Left lung (tissue), 10 donors: ENCODE data around the gene PLEKHA4. TPM values are rescaled to one million over a fixed set of nuclear protein-coding genes. Genes with fewer than 3 reads are reported as not detected.

Experiments
- ATAC-seq: fragments of 200-7000 bp; cut with Tn5 transposase; one replicate; pipeline ENCODE4 v1.9.1; 2020; ENCODE audit warnings: moderate library complexity
- DNase-seq, 4 donors: peaks; one replicate each; pipeline ENCODE4 v3.0.0-alpha.2; 2013 to 2020
- H3K27ac ChIP-seq, 2 donors: fragments of 200-600 bp; sonication (generic) in 1 of 2; one replicate each; pipeline versions ENCODE4 v1.5.0 to v1.8.0; 2020 to 2021
- H3K27me3 ChIP-seq, 2 donors: fragments of 200-600 bp; sonication (generic) in 1 of 2; one replicate each; pipeline versions ENCODE4 v1.5.0 to v1.8.0; 2020 to 2021
- H3K36me3 ChIP-seq, 2 donors: fragments of 200-600 bp; sonication (generic) in 1 of 2; one replicate each; pipeline versions ENCODE4 v1.5.0 to v1.8.0; 2020 to 2021
- H3K4me1 ChIP-seq, 2 donors: fragments of 200-600 bp; one replicate each; pipeline ENCODE4 v1.8.0; 2021
- H3K4me3 ChIP-seq, 2 donors: fragments of 200-600 bp; sonication (generic) in 1 of 2; one replicate each; pipeline versions ENCODE4 v1.5.0 to v1.8.0; 2020 to 2021; ENCODE audit warnings: mild to moderate bottlenecking in 1 of 2
- H3K9me3 ChIP-seq, 2 donors: fragments of 200-600 bp; sonication (generic) in 1 of 2; one replicate each; pipeline versions ENCODE4 v1.5.0 to v1.8.0; 2020 to 2021
- intact Hi-C, 2 donors: fragments of 100-400 bp; cut with DNase I; formaldehyde crosslinking; loops; one replicate each; pipeline versions ENCODE4 v1.11.2 to v1.14.2; 2022
- polyA plus RNA-seq, 6 donors: library from polyadenylated mRNA; unstranded; fragments of 120-200 nt; gene quantifications; one replicate each; pipeline ENCODE4 v1.2.1, GENCODE V29; 2013; ENCODE audit not compliant: insufficient read length in 6 of 6
- total RNA-seq, 2 donors: library from RNA; stranded (reverse); fragmentation: NEBNext Ultra II Directional; extraction: Animal tissue kit (Norgen Biotek cat#: 25700); gene quantifications; one replicate each; pipeline ENCODE4 v1.2.1, GENCODE V29; 2021
- TF ChIP-seq, protein P1 (sequence below), 2 donors: fragments of 200-600 bp; sonication (generic) in 1 of 2; IDR thresholded peaks; one replicate each; pipeline versions ENCODE4 v1.5.0 to v1.8.0; 2021; ENCODE audit warnings: antibody characterized with exemption in 2 of 2
- donor health status: DM: no; HTN: yes; CAD: no.
- donor health status: DM: no; HTN: no; CAD: no.

Gene PLEKHA4
- total and polyA plus RNA-seq, 8 donors = 14.4 to 37.3 (median 18.7) TPM

DNA sequence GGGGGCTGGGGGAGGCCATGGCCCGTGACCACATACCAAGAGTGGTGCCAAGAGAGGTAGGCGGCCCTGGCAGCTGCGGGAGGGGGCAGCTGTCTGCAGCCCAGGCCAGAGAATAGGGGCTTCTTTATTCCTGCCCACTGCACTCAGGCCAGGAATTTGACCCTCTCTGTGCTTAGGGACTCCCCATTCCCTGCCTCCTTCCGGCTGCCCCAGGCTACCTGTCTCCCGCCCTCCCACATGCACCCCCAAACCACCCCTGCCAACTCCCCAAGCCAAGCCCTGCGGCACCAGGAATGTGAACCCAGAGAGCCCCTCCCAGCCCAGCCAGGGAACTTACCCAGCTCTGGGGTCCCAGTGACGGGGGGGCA is 687 bp downstream of the PLEKHA4 start:
- H3K4me3 ChIP-seq = peak overlapping the region; percentile 9 to 28
- peak overlapping the region; percentile 67 to 68 for H3K27ac ChIP-seq
- intact Hi-C loops = no loop called here
- no peak for DNase-seq
- no peaks in the 10 kb centered on the region for H3K36me3 ChIP-seq
- TF ChIP-seq, protein P1, sequence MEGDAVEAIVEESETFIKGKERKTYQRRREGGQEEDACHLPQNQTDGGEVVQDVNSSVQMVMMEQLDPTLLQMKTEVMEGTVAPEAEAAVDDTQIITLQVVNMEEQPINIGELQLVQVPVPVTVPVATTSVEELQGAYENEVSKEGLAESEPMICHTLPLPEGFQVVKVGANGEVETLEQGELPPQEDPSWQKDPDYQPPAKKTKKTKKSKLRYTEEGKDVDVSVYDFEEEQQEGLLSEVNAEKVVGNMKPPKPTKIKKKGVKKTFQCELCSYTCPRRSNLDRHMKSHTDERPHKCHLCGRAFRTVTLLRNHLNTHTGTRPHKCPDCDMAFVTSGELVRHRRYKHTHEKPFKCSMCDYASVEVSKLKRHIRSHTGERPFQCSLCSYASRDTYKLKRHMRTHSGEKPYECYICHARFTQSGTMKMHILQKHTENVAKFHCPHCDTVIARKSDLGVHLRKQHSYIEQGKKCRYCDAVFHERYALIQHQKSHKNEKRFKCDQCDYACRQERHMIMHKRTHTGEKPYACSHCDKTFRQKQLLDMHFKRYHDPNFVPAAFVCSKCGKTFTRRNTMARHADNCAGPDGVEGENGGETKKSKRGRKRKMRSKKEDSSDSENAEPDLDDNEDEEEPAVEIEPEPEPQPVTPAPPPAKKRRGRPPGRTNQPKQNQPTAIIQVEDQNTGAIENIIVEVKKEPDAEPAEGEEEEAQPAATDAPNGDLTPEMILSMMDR (IDR thresholded peaks at IDR 0.05) = no peak
- no peak for ATAC-seq
- H3K4me1 ChIP-seq = peaks cover 2 to 24% of the 10 kb centered on the region in 2 donors
- H3K9me3 ChIP-seq = no peaks in the 10 kb centered on the region
- no peaks in the 10 kb centered on the region for H3K27me3 ChIP-seq

DNA sequence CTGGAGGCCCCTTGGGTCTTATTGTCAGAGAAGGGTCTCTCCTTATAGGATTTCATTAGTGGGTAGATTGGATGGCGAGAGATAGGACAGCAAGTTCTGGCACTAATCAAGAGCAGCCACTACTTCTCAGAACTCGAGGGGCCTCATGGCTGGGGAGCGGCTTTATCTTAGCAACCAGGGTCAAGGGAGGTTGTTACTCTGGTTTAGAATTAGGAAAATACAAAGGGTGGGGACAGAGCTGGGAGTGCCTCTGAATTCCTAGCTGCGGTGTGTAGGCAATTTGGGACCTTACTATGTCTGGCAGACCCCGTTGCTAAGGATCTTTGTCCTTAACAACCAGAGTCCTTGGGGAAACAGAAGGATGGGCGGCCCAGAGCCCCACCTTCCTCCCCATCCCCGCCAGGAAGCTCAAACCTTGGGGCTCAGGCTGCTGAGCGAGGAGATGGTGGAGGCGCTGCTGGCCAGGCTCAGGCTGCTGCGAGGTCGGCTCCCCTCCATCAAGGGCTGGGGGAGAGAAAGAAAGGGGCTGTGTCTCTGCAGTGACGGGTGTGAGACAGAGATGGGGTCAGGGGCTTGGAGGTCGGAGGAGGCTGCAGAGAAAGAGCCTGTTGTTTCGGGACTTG is 1.2 kb downstream of the PLEKHA4 start:
- no peaks in the 10 kb centered on the region for H3K27me3 ChIP-seq
- H3K36me3 ChIP-seq = no peaks in the 10 kb centered on the region
- DNase-seq (no peak), ATAC-seq (no peak)
- H3K4me1 ChIP-seq = peaks cover 2 to 24% of the 10 kb centered on the region in 2 donors
- peak overlapping the region; percentile 9 to 28 for H3K4me3 ChIP-seq
- H3K9me3 ChIP-seq = no peaks in the 10 kb centered on the region
- intact Hi-C loops = no loop called here
- TF ChIP-seq, protein P1 (IDR thresholded peaks at IDR 0.05) = no peak
- H3K27ac ChIP-seq = no peak overlapping the region

DNA sequence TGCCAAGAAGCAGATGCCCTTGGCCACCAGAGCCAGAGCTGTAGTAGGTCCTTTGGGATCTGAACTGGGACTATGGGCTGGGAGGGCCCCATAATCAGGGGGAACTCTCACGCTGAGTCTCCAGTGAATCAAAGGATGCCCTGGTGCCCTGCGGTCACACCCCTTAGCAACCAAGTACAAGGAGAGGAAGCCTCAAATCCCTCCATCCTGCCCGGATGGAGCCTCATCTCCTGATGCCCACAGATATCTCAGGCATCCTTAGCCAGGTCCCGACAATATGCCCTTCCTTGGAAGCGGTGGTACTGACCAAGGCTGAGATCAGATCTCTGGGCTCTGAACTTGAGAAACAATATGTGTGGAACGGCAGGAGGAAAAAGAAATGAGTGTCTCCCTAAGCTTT is 1.7 kb downstream of the PLEKHA4 start:
- intact Hi-C loops = no loop called here
- H3K27ac ChIP-seq = no peak overlapping the region
- ATAC-seq (no peak), DNase-seq (no peak)
- H3K27me3 ChIP-seq = no peaks in the 10 kb centered on the region
- H3K4me3 ChIP-seq = no peak overlapping the region
- H3K36me3 ChIP-seq = no peaks in the 10 kb centered on the region
- TF ChIP-seq, protein P1 (IDR thresholded peaks at IDR 0.05) = no peak
- H3K9me3 ChIP-seq = no peaks in the 10 kb centered on the region
- peaks cover 0 to 19% of the 10 kb centered on the region in 2 donors for H3K4me1 ChIP-seq

DNA sequence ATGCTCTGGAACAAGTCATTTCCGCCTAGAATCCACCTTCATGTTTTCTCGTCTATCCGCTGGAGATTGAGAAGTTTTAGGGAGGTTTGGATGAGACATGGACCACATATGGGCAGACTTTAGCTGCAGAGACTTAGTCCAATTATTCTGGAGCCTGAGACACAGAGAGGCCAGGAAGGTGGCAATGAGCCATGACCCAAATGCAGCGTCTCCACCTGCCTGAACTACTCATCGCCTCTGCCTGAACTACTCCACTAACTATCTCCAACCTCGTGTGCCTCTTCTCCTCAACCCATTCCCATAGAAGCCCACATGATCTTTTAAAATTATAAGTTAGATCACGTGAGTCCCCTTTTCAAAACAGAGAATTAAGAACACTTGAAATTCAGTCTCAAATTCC is 5.6 kb downstream of the PLEKHA4 start:
- intact Hi-C loops = no loop called here
- peaks cover 0 to 15% of the 10 kb centered on the region in 2 donors for H3K4me1 ChIP-seq
- ATAC-seq (no peak), DNase-seq (no peak)
- no peaks in the 10 kb centered on the region for H3K9me3 ChIP-seq
- TF ChIP-seq, protein P1 (IDR thresholded peaks at IDR 0.05) = no peak
- no peak overlapping the region for H3K27ac ChIP-seq
- H3K27me3 ChIP-seq = no peaks in the 10 kb centered on the region
- no peaks in the 10 kb centered on the region for H3K36me3 ChIP-seq
- H3K4me3 ChIP-seq = no peak overlapping the region

DNA sequence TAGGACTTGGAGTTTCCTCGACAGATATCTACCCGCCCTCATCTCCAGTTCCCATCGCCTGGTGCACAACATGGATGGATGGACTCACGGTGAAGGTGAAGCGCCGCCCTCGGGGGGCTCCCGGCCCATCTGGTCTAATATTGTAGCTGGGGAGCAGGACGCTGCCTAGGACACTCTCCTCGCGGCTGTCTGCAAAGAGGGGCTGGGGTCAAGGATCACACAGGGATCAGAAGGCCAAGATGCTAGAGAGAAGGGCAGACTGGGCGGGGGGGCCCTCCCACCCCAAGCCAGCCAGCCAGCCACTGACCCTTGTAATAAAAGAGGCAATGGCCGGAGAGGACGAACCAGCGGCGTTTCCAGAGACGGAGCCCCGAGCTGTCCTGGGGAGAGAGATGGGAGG is 7.1 kb downstream of the PLEKHA4 start:
- Histone ChIP-seq H3K27ac (no peak overlapping the region), H3K4me3 (no peak overlapping the region), H3K36me3 (no peaks in the 10 kb centered on the region), H3K4me1 (peaks cover 0 to 12% of the 10 kb centered on the region in 2 donors), H3K9me3 (no peaks in the 10 kb centered on the region), H3K27me3 (no peaks in the 10 kb centered on the region)
- DNase-seq = no peak
- ATAC-seq = no peak
- TF ChIP-seq, protein P1 (IDR thresholded peaks at IDR 0.05) = no peak
- intact Hi-C loops = no loop called here
